AG04450 (cell line): ENCODE data around the gene MUC13. TPM values are rescaled to one million over a fixed set of nuclear protein-coding genes. Genes with fewer than 3 reads are reported as not detected.

Source experiments
- CTCF ChIA-PET: fragments of 300-600, 350-600 bp; formaldehyde crosslinking; extraction: SDS; loops from one replicate; lab custom pipeline; 2022; ENCODE audit warnings: antibody characterized with exemption, inconsistent platforms; lab: Charles Lee
- POLR2A ChIA-PET: fragments of 350-600 bp; formaldehyde crosslinking; extraction: SDS; loops from one replicate; lab custom pipeline; 2021; ENCODE audit warnings: antibody characterized with exemption, inconsistent platforms; lab: Yijun Ruan, JAX
- DNase-seq: peaks from one replicate; pipeline ENCODE4 v3.0.0-alpha.2; 2011; ENCODE audit warnings: low read depth, low spot score
- H3K27ac ChIP-seq: one replicate; pipeline ENCODE4 v1.5.1; 2012; ENCODE audit warnings: low read depth, low read length, control low read depth
- H3K27me3 ChIP-seq: one replicate; pipeline ENCODE4 v1.6.0; 2012; ENCODE audit warnings: low read length; ENCODE audit not compliant: control insufficient read depth, insufficient read depth
- H3K4me3 ChIP-seq: 2 replicates; pipeline ENCODE4 v1.5.1; 2011; ENCODE audit warnings: mild to moderate bottlenecking, low read depth, low read length, control low read depth
- H3K9me3 ChIP-seq: 2 replicates; pipeline ENCODE4 v1.5.1; 2012; ENCODE audit warnings: low read length; ENCODE audit not compliant: control insufficient read depth, insufficient read depth
- polyA plus RNA-seq: library from polyadenylated mRNA; depleted of rRNA; stranded (reverse); fragments of >200 nt; gene quantifications from 2 replicates; pipeline ENCODE4 v1.2.3, GENCODE V29; 2011
- TF ChIP-seq, protein P1 (sequence below): IDR thresholded peaks from 2 replicates; pipeline ENCODE4 v1.5.1; 2011; ENCODE audit warnings: low read depth, low read length, control low read depth, inconsistent platforms

The MUC13 gene
- polyA plus RNA-seq, 1 experiment: not detected

DNA sequence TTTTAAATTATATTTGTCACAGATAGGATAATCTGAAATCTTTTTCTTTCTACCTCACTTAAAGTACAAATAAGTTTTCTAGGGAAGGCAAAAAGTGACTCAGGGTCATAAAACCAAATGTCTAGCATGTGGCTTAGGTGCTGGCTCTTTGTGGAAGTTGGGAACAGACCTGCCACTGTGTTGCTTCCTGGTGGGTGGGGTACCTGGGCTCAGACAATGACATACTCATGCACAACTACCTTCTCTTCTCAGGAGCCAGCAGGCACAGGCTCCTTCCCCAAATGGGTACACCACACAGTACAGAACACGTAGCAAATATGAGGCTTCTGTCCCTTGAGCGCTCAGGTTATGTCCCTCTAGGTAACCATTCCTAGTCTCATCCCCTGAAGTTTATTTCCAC lies 40.1 kb upstream of the MUC13 start:
- H3K9me3 ChIP-seq: no peaks in the 10 kb centered on the region
- ChIA-PET CTCF (no interaction called here), POLR2A (no interaction called here)
- no peak overlapping the region for H3K4me3 ChIP-seq
- TF ChIP-seq, protein P1, sequence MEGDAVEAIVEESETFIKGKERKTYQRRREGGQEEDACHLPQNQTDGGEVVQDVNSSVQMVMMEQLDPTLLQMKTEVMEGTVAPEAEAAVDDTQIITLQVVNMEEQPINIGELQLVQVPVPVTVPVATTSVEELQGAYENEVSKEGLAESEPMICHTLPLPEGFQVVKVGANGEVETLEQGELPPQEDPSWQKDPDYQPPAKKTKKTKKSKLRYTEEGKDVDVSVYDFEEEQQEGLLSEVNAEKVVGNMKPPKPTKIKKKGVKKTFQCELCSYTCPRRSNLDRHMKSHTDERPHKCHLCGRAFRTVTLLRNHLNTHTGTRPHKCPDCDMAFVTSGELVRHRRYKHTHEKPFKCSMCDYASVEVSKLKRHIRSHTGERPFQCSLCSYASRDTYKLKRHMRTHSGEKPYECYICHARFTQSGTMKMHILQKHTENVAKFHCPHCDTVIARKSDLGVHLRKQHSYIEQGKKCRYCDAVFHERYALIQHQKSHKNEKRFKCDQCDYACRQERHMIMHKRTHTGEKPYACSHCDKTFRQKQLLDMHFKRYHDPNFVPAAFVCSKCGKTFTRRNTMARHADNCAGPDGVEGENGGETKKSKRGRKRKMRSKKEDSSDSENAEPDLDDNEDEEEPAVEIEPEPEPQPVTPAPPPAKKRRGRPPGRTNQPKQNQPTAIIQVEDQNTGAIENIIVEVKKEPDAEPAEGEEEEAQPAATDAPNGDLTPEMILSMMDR: no peak
- H3K27me3 ChIP-seq: no peaks in the 10 kb centered on the region
- DNase-seq: no peak
- no peak overlapping the region for H3K27ac ChIP-seq

GRCh38 chr3:124973290-124973689 lies 38.7 kb upstream of the MUC13 start:
- ChIA-PET POLR2A (no interaction called here), CTCF (no interaction called here)
- no peak overlapping the region for H3K27ac ChIP-seq
- TF ChIP-seq, protein P1: no peak
- no peak for DNase-seq
- H3K4me3 ChIP-seq: no peak overlapping the region
- H3K9me3 ChIP-seq: no peaks in the 10 kb centered on the region
- no peaks in the 10 kb centered on the region for H3K27me3 ChIP-seq

- TF ChIP-seq, protein P1: no peak
- ChIA-PET CTCF (interaction anchor here (0.5 to 0.9 kb wide), 2 partner anchors 40 to 72 kb away, joined by 3 read pairs; no protein-coding TSS in a partner anchor), POLR2A (no interaction called here)
- H3K27ac ChIP-seq: no peak overlapping the region
- H3K4me3 ChIP-seq: no peak overlapping the region
- H3K27me3 ChIP-seq: no peaks in the 10 kb centered on the region
- DNase-seq: no peak
- no peaks in the 10 kb centered on the region for H3K9me3 ChIP-seq
Measured at GRCh38 chr3:124972457-124972856, 37.9 kb upstream of the MUC13 start.

DNA sequence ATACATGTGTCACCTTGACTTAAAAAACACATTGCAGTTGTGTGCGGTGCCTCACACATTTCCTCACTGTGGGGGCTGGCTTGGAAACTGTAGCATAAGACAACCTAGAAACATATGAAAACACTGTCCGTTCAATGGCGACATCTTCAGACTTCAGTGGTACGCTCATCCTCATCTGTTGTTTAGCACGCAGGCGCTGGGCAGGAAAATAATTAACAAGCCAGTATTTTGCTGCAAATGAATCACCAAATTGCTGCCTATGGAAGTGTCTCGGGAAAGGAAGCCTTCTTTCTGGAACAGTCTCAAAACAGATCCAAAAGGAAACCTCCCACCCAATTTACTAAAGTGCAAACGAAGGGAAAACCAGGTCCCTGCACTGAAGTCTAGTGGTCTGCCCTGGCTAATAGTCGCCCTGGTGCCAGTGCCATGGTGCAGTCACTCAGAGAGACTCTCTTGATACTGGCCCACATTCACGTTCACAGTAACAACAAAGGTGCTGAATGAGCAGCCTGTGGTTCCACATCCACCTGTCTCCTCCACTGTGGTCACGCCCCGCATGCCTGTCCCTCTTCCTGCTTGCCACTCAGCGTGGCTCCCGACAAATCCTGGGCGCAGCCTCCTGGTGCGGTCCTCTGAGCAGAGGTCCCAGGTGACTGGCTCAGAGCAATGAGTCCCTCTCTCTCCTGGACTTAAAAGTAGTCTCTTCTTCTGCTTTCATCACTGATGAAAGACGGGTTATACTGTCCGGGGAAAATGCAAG lies 35.6 kb upstream of the MUC13 start:
- no peaks in the 10 kb centered on the region for H3K9me3 ChIP-seq
- H3K27ac ChIP-seq: no peak overlapping the region
- ChIA-PET CTCF (interaction anchor here (0.8 kb wide), 1 partner anchor 69 kb away, joined by 3 read pairs; no protein-coding TSS in a partner anchor), POLR2A (no interaction called here)
- no peak overlapping the region for H3K4me3 ChIP-seq
- H3K27me3 ChIP-seq: no peaks in the 10 kb centered on the region
- TF ChIP-seq, protein P1: no peak
- DNase-seq: no peak

GRCh38 chr3:124969190-124969589 lies 34.6 kb upstream of the MUC13 start:
- Histone ChIP-seq H3K27ac (no peak overlapping the region), H3K4me3 (no peak overlapping the region), H3K9me3 (no peaks in the 10 kb centered on the region), H3K27me3 (no peaks in the 10 kb centered on the region)
- POLR2A ChIA-PET: no interaction called here
- TF ChIP-seq, protein P1: no peak
- DNase-seq: no peak
- CTCF ChIA-PET: interaction anchor here (0.8 kb wide), 1 partner anchor 68 kb away, joined by 3 read pairs; no protein-coding TSS in a partner anchor
